GM21737 (cell line): ENCODE measurements around the gene PRCD.

Source experiments
- ATAC-seq: cut with Tn5 transposase; IDR thresholded peaks from one replicate; pipeline ENCODE4 v1.9.1; 2021; ENCODE audit warnings: mild to moderate bottlenecking, moderate library complexity; ENCODE audit not compliant: unreplicated experiment

The PRCD gene

GRCh38 chr17:76593384-76593826 lies 53.6 kb downstream of the PRCD start:
- no peak for ATAC-seq

- ATAC-seq: no peak
Measured at GRCh38 chr17:76593959-76594358, 54.1 kb downstream of the PRCD start.

DNA sequence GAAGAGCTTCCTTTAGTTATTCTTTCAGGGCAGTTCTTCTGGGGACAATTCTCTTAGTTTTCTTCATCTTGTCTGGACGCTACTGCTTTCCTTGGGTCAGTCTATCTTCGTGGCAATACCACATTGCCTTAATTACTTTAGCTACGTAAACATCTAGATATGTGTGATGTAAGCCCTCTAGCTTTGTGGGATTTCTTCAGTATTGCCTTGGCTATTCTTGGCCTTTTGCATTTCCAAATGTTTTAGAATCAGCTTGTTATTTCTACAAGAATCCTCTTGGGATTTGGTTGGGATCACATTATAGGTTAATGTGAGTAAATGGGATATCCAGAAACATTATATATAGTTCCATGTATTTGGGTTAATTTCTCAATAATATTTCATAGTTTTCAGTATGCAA lies 54.8 kb downstream of the PRCD start:
- ATAC-seq: no peak
